OCI-LY7 (cell line): ENCODE measurements around the gene ZNF175. TPM values are rescaled to one million over a fixed set of nuclear protein-coding genes. Genes with fewer than 3 reads are reported as not detected.

Experiments
- BruUV-seq: library from RNA; stranded (reverse); fragments of 400-500 nt; replicated peaks from 2 replicates; lab custom pipeline; 2021; lab: Mats Ljungman, UMichigan
- CTCF ChIA-PET: fragments of 300-600 bp; sonication (Branson Sonifier 250); formaldehyde crosslinking; loops from one replicate; lab custom pipeline; 2022; ENCODE audit warnings: antibody characterized with exemption; ENCODE audit not compliant: unreplicated experiment; lab: Charles Lee
- POLR2A ChIA-PET: fragments of 300-600 bp; sonication (Branson Sonifier 250); formaldehyde crosslinking; loops from one replicate; lab custom pipeline; 2022; ENCODE audit warnings: antibody characterized with exemption; lab: Charles Lee
- DNase-seq: peaks from one replicate; pipeline ENCODE4 v3.0.0-alpha.2; 2015; ENCODE audit warnings: low spot score
- H2AFZ ChIP-seq: fragments of 200-600 bp; sonication (generic), shearing (Covaris generic); 2 replicates; pipeline ENCODE4 v1.6.1; 2014; ENCODE audit warnings: mild to moderate bottlenecking, antibody characterized with exemption, low read length, moderate library complexity
- H3K27ac ChIP-seq: fragments of 200-600 bp; sonication (generic); 2 replicates; pipeline ENCODE4 v1.5.1; 2014; ENCODE audit warnings: mixed run types, low read depth, mild to moderate bottlenecking, moderate library complexity, low read length, inconsistent platforms; ENCODE audit not compliant: poor library complexity, severe bottlenecking
- H3K36me3 ChIP-seq: fragments of 200-600 bp; sonication (generic); 2 replicates; pipeline ENCODE4 v1.6.1; 2014; ENCODE audit warnings: mild to moderate bottlenecking, antibody characterized with exemption, low read length, moderate library complexity, mixed read lengths; ENCODE audit not compliant: insufficient read depth
- H3K4me1 ChIP-seq: fragments of 200-600 bp; sonication (generic); 2 replicates; pipeline ENCODE4 v1.5.1; 2014; ENCODE audit warnings: mild to moderate bottlenecking, low read length; ENCODE audit not compliant: insufficient read depth, poor library complexity, severe bottlenecking
- H3K4me2 ChIP-seq: fragments of 200-600 bp; sonication (generic); 2 replicates; pipeline ENCODE4 v1.6.1; 2014; ENCODE audit warnings: mild to moderate bottlenecking, low read length
- H3K4me3 ChIP-seq: fragments of 200-600 bp; sonication (generic); 2 replicates; pipeline ENCODE4 v1.5.1; 2014; ENCODE audit warnings: mild to moderate bottlenecking, low read depth, low read length; ENCODE audit not compliant: poor library complexity, severe bottlenecking
- H3K79me2 ChIP-seq: fragments of 200-600 bp; sonication (generic); 2 replicates; pipeline ENCODE4 v1.6.1; 2016; ENCODE audit warnings: low read depth, mild to moderate bottlenecking, low read length, moderate library complexity, mixed read lengths; ENCODE audit not compliant: insufficient read depth
- H3K9me2 ChIP-seq: fragments of 200-600 bp; sonication (generic); 2 replicates; pipeline ENCODE4 v1.6.1; 2016; ENCODE audit warnings: mild to moderate bottlenecking, low read length, mixed read lengths; ENCODE audit not compliant: insufficient read depth
- H3K9me3 ChIP-seq: fragments of 200-600 bp; sonication (generic); 2 replicates; pipeline ENCODE4 v1.6.1; 2014; ENCODE audit warnings: mild to moderate bottlenecking, mixed run types, low read length, mixed read lengths
- H4K20me1 ChIP-seq: fragments of 200-600 bp; sonication (generic); 2 replicates; pipeline ENCODE4 v1.6.1; 2014; ENCODE audit warnings: mild to moderate bottlenecking, antibody characterized with exemption, low read length, moderate library complexity, mixed read lengths; ENCODE audit not compliant: insufficient read depth
- CTCF ChIP-seq: fragments of 200-600 bp; sonication (generic); conservative IDR thresholded peaks from 2 replicates; pipeline ENCODE4 v1.5.1; 2014; ENCODE audit warnings: mild to moderate bottlenecking, antibody characterized with exemption, low read length, moderate library complexity, mixed read lengths
- EZH2phosphoT487 ChIP-seq: fragments of 200-600 bp; sonication (generic); IDR thresholded peaks from 2 replicates; pipeline ENCODE4 v1.6.1; 2018; ENCODE audit warnings: low read depth, borderline replicate concordance, mild to moderate bottlenecking, mixed run types, antibody characterized with exemption, low read length, moderate library complexity, mixed read lengths
- intact Hi-C: fragments of 100-400 bp; cut with micrococcal nuclease; formaldehyde crosslinking; loops from one replicate; pipeline ENCODE4 v1.10.0; 2022; ENCODE audit not compliant: unreplicated experiment
- total RNA-seq, 2 experiments: library from RNA; depleted of rRNA in 1 of 2; stranded (reverse); fragments of >200 nt in 1 of 2; shearing (Covaris generic) in 1 of 2; gene quantifications; 2 replicates each; pipeline ENCODE4 v1.2.3, GENCODE V29; 2014 to 2022

ZNF175 gene
- total RNA-seq, 2 experiments from 2014 or later: 3.5 to 10.4 TPM

DNA sequence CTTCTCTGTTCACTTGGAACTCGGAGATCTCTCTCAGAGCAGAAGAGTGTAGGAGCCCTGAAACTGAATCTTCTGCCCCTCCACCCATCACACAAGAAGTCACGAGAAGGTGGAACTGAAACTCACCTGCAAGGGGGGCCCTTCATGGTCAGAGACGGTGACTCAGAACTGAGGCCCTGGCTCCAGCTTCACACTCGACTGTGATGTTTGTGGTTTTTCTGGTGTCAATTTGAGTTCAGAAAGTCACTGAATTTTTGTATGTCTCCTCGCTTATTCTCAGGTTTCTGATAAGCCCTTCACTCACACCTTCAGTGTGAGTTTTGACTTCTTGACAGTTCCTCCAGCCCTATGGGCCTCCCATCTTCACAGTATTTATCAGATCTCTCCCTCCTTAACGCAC is 36.0 kb downstream of the ZNF175 start:
- no peaks in the 10 kb centered on the region for H3K9me2 ChIP-seq
- H3K27ac ChIP-seq: peak overlapping the region; percentile 94
- H4K20me1 ChIP-seq: no peaks in the 10 kb centered on the region
- H3K9me3 ChIP-seq: no peaks in the 10 kb centered on the region
- peak overlapping the region; percentile 17; the same call in 1 of the 2 replicates for H2AFZ ChIP-seq
- ChIA-PET POLR2A (interaction anchor here (0.7 to 1.2 kb wide), 2 partner anchors 13 to 28 kb away, joined by 3 read pairs; no protein-coding TSS in a partner anchor), CTCF (no interaction called here)
- peak overlapping the region; percentile 57 for H3K4me3 ChIP-seq
- peak overlapping the region; percentile 74 for H3K4me2 ChIP-seq
- peak; percentile 93 for DNase-seq
- no peaks in the 10 kb centered on the region for H3K36me3 ChIP-seq
- TF ChIP-seq CTCF (no peak), EZH2phosphoT487 (no peak)
- H3K4me1 ChIP-seq: peaks cover 45% of the 10 kb centered on the region
- intact Hi-C loops: loop anchor here (1.0 to 10.0 kb wide), 2 partner anchors 44 to 1282 kb away; partner anchors contain the start of gene KCNC3
- no peaks in the 10 kb centered on the region for H3K79me2 ChIP-seq
- no TSS peak for BruUV-seq

DNA sequence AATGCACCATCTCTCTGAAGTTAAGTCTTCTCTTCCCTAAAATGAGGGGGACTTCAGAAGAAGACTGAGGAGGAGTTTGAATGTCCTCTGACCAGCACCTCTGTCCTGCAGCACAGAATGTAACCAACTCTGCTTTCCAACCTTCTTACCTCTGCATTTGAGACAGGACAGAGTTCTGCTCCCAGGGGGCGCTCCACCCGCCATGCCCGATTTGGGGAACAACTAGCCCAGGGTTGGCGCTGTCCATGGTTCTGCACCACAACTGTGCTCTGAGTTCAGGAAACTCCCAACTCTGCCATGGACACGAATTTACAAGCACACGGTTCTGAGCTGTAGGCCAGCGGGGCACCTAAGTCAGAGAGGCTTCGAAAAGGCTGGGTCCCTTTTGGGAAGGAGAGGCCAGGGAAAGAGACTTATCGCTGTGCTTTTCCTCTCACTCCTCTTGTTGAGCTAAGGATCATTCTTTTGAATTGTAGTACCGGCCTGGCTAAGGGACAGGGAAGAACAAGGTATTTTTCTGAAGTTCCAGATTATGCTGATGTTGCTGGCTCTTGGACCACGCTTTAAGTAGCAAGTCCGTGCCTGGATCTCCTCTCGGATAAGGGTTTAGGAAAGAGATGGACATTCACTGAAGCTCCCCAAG is 37.0 kb downstream of the ZNF175 start:
- CTCF ChIA-PET: no interaction called here
- BruUV-seq: no TSS peak
- DNase-seq: peak; percentile 81
- no peak for TF ChIP-seq EZH2phosphoT487
- TF ChIP-seq CTCF: peak; percentile 92
- Histone ChIP-seq H3K27ac (peak overlapping the region; percentile 94), H3K9me3 (no peaks in the 10 kb centered on the region), H3K36me3 (no peaks in the 10 kb centered on the region), H3K4me2 (peak overlapping the region; percentile 74), H3K4me1 (peaks cover 36% of the 10 kb centered on the region), H3K79me2 (no peaks in the 10 kb centered on the region), H4K20me1 (no peaks in the 10 kb centered on the region), H2AFZ (no peak overlapping the region), H3K9me2 (no peaks in the 10 kb centered on the region), H3K4me3 (peak overlapping the region; percentile 47)
- intact Hi-C loops: loop anchor here (1.0 to 10.0 kb wide), 3 partner anchors 29 to 1283 kb away; partner anchors contain the start of gene KCNC3
- POLR2A ChIA-PET: interaction anchor here (0.7 kb wide), 1 partner anchor 12 kb away, joined by 3 read pairs; no protein-coding TSS in a partner anchor

DNA sequence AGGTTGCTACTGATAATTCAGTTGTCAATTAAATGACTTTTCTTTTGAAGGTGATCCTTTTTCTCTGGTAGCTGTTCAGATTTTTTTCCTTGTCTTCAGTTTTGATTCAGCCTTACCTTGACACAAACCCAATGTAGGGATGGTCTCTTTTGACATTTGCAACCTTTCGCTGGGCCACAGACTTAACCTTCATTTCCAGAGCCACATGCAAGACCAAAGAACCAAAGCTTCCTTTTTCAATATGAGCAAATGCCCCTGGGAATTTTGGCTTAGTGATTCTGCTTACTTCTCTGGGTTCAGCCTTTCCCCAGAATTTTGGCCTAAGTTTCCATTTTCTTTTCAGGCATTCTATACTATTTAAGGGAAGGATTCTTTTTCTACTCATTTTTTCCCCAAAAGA is 39.5 kb downstream of the ZNF175 start:
- H3K9me3 ChIP-seq: no peaks in the 10 kb centered on the region
- DNase-seq: no peak
- POLR2A ChIA-PET: no interaction called here
- H4K20me1 ChIP-seq: no peaks in the 10 kb centered on the region
- H3K9me2 ChIP-seq: no peaks in the 10 kb centered on the region
- no peak overlapping the region for H3K27ac ChIP-seq
- peaks cover 29% of the 10 kb centered on the region for H3K4me1 ChIP-seq
- no peak overlapping the region for H3K4me3 ChIP-seq
- no peak overlapping the region for H3K4me2 ChIP-seq
- TF ChIP-seq EZH2phosphoT487: no peak
- no peak for TF ChIP-seq CTCF
- no TSS peak for BruUV-seq
- intact Hi-C loops: no loop called here
- no peaks in the 10 kb centered on the region for H3K36me3 ChIP-seq
- CTCF ChIA-PET: no interaction called here
- no peak overlapping the region for H2AFZ ChIP-seq
- H3K79me2 ChIP-seq: no peaks in the 10 kb centered on the region
